Cardiac ventricle fibroblast (primary cell): ENCODE measurements around the gene AK6. TPM values are rescaled to one million over a fixed set of nuclear protein-coding genes. Genes with fewer than 3 reads are reported as not detected.

Experiments
- total RNA-seq: library from RNA; depleted of rRNA; stranded (reverse); fragments of >200 nt; gene quantifications from 2 replicates; pipeline ENCODE4 v1.2.3, GENCODE V29; 2015

AK6 gene
- 13.0 and 23.8 TPM in 2 replicates for total RNA-seq

GRCh38 chr5:69369340-69370121 is at the start of gene AK6, which contains the start of the genes RAD17 and TAF9:
Gene AK6 (minus strand): TSS chr5:69369520. CDS start chr5:69369490, 30 bp downstream.
Gene RAD17 (plus strand): TSS chr5:69369818. CDS start chr5:69372209, 2,391 bp downstream.
Gene TAF9 (minus strand): TSS chr5:69369520. CDS start chr5:69365737, 3,783 bp downstream.

DNA sequence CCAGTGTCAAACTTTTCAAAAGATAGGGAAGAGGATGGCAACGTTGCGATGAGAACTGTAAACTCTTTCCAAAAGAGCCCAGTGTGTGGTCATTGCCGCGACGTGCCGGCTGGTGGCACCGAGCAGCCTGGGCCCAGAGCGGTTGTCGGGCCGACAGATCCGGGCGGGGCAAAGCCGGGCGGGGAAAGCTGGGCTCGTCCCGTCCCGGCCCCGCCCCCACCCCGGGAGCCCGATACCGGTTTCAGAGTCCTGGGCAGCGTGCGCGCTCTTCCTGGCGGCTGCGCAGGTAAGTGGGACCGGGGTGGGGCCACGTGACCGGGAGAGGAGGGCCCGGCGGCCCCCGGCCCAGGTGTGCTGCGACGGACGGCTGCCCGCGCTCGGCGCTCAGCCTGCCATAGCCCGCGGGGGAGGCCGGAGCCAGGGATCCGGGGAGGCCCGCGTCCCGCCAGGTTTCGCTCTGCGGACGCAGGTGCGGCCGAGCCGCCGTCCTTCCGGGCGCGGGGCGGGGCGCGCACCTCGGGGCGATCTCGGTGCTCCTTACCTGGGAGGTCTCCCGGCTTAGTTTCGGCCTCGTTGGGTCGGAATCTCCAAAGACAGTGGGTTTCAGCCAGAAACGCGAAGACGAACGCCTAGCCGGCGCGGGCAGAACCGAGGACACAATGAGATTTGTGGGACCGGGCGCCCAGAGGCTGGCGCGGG is 45.7 kb upstream of the AK6 start, which contains the start of gene MARVELD2:
Gene MARVELD2 (plus strand): TSS at position 232 of the 699 bp plus-strand sequence. CDS start 4,270 bp downstream, outside the sequence.

Other genes starting within 250 kb of the AK6 start
- gene CCNB1, start 202.4 kb downstream of the AK6 start, total RNA-seq, result 9.9 and 12.4 TPM in 2 replicates
- 1.6 and 8.8 TPM in 2 replicates for gene CENPH, start 179.9 kb downstream of the AK6 start, total RNA-seq
- gene CDK7, start 134.6 kb downstream of the AK6 start, total RNA-seq, result 13.8 and 25.0 TPM in 2 replicates
- 1.2 and 2.5 TPM in 2 replicates for gene CCDC125, start 36.7 kb downstream of the AK6 start, total RNA-seq
- gene TAF9, start within 50 bp of the AK6 start, total RNA-seq, result 37.3 and 39.1 TPM in 2 replicates
- gene RAD17, start 298 bp upstream of the AK6 start, total RNA-seq, result 12.5 and 17.5 TPM in 2 replicates
- gene MARVELD2, start 45.6 kb upstream of the AK6 start, total RNA-seq, result 0.24 TPM in 1 of 2 replicates, not detected in the other
- 0.56 and 0.64 TPM in 2 replicates for gene OCLN, start 123.3 kb upstream of the AK6 start, total RNA-seq
- 24.7 and 26.1 TPM in 2 replicates for gene GTF2H2C, start 190.7 kb upstream of the AK6 start, total RNA-seq